ENCODE results near the gene UBL3.

Gene UBL3

DNA sequence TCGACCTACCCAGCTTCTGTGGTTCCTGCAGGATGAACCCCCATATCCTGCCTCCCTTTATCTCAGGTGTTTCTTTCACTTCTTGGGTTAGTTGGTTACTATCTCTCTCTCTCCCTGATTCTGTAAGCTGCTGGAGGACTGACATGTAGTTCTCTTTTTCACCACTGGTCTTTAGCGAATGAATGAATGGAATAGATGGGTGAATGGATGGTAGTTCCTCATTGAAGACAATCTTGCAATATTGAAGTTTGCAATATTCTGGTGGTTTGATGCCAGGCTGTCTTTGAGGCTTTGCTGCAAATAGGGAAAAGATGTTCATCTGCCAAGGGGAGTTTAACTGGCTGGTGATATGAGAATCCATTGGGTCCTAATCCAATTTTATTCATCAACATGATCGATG, 120.2 kb downstream of the UBL3 start:
- no peak overlapping the region for H3K4me2 ChIP-seq
- H2AFZ ChIP-seq (ENCODE audit: low read depth), result no peak overlapping the region
- no peak overlapping the region for H3K4me3 ChIP-seq (IDR thresholded peaks at IDR 0.05; ENCODE audit: insufficient read depth, low read depth, low read length)
- H3K4me1 ChIP-seq (ENCODE audit: low read depth, poor library complexity, severe bottlenecking), result peaks cover 4% of the 10 kb centered on the region
- no peaks in the 10 kb centered on the region for H3K79me2 ChIP-seq (ENCODE audit: insufficient read depth, low read depth)
- H3K9ac ChIP-seq, result no peak overlapping the region
- no peak overlapping the region for H3K27ac ChIP-seq
- no peaks in the 10 kb centered on the region for H3K27me3 ChIP-seq (ENCODE audit: insufficient read depth, low read depth)
- TF ChIP-seq, protein P1, sequence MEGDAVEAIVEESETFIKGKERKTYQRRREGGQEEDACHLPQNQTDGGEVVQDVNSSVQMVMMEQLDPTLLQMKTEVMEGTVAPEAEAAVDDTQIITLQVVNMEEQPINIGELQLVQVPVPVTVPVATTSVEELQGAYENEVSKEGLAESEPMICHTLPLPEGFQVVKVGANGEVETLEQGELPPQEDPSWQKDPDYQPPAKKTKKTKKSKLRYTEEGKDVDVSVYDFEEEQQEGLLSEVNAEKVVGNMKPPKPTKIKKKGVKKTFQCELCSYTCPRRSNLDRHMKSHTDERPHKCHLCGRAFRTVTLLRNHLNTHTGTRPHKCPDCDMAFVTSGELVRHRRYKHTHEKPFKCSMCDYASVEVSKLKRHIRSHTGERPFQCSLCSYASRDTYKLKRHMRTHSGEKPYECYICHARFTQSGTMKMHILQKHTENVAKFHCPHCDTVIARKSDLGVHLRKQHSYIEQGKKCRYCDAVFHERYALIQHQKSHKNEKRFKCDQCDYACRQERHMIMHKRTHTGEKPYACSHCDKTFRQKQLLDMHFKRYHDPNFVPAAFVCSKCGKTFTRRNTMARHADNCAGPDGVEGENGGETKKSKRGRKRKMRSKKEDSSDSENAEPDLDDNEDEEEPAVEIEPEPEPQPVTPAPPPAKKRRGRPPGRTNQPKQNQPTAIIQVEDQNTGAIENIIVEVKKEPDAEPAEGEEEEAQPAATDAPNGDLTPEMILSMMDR (conservative IDR thresholded peaks at IDR 0.05; ENCODE audit: low read depth, low read length), result no peak
- H3K36me3 ChIP-seq (ENCODE audit: insufficient read depth), result no peaks in the 10 kb centered on the region
- H4K20me1 ChIP-seq (ENCODE audit: insufficient read depth), result no peaks in the 10 kb centered on the region

DNA sequence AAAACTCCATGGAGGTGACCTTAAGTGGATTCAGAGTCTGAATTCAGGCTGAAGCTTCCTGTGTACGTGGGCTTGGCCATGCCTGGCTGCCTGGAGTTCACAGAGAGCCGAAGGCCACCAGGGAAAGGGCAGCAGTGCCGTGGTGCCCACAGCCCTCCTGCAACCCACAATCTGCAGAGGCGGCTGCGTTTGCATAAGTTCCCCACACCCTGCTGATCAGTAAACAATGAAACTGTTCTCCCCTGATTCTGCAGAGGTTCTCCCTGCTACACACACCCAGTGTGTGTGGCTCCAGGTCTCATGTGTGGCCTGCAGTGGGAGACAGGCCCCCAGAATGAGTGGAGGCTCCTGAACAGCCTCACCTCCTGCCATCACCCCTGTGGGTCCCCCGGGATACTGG, 128.0 kb downstream of the UBL3 start:
- H3K4me1 ChIP-seq (ENCODE audit: low read depth, poor library complexity, severe bottlenecking), result no peaks in the 10 kb centered on the region
- no peaks in the 10 kb centered on the region for H3K79me2 ChIP-seq (ENCODE audit: insufficient read depth, low read depth)
- no peak overlapping the region for H3K4me2 ChIP-seq
- no peak overlapping the region for H3K4me3 ChIP-seq (IDR thresholded peaks at IDR 0.05; ENCODE audit: insufficient read depth, low read depth, low read length)
- no peaks in the 10 kb centered on the region for H3K36me3 ChIP-seq (ENCODE audit: insufficient read depth)
- no peak overlapping the region for H2AFZ ChIP-seq (ENCODE audit: low read depth)
- no peak overlapping the region for H3K27ac ChIP-seq
- H3K9ac ChIP-seq, result no peak overlapping the region
- no peaks in the 10 kb centered on the region for H4K20me1 ChIP-seq (ENCODE audit: insufficient read depth)
- H3K27me3 ChIP-seq (ENCODE audit: insufficient read depth, low read depth), result no peaks in the 10 kb centered on the region
- TF ChIP-seq, protein P1 (conservative IDR thresholded peaks at IDR 0.05; ENCODE audit: low read depth, low read length), result no peak

DNA sequence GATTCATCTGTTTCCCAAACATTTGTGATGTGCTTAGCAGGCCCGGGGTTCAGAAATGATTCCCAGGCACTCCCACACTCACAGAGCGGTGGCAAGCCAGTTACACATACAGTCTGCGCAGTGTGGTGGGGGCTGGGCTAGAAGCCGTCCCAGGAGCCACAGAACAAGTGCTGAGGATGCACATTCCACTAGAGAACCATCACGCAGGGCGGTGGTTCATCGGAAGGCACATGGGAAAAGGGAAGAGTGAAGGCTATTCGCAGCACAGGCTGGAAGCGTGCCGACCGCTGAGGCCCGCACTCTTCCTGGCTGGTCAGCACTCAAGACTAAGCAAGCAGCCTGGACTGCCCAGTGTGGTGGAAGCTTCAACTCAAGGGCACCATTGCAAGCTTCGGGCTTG, 128.7 kb downstream of the UBL3 start:
- no peaks in the 10 kb centered on the region for H3K36me3 ChIP-seq (ENCODE audit: insufficient read depth)
- H3K4me2 ChIP-seq, result no peak overlapping the region
- no peaks in the 10 kb centered on the region for H3K27me3 ChIP-seq (ENCODE audit: insufficient read depth, low read depth)
- H4K20me1 ChIP-seq (ENCODE audit: insufficient read depth), result no peaks in the 10 kb centered on the region
- H3K79me2 ChIP-seq (ENCODE audit: insufficient read depth, low read depth), result no peaks in the 10 kb centered on the region
- no peak overlapping the region for H2AFZ ChIP-seq (ENCODE audit: low read depth)
- no peaks in the 10 kb centered on the region for H3K4me1 ChIP-seq (ENCODE audit: low read depth, poor library complexity, severe bottlenecking)
- H3K9ac ChIP-seq, result no peak overlapping the region
- H3K27ac ChIP-seq, result no peak overlapping the region
- no peak overlapping the region for H3K4me3 ChIP-seq (IDR thresholded peaks at IDR 0.05; ENCODE audit: insufficient read depth, low read depth, low read length)
- TF ChIP-seq, protein P1 (conservative IDR thresholded peaks at IDR 0.05; ENCODE audit: low read depth, low read length), result no peak

DNA sequence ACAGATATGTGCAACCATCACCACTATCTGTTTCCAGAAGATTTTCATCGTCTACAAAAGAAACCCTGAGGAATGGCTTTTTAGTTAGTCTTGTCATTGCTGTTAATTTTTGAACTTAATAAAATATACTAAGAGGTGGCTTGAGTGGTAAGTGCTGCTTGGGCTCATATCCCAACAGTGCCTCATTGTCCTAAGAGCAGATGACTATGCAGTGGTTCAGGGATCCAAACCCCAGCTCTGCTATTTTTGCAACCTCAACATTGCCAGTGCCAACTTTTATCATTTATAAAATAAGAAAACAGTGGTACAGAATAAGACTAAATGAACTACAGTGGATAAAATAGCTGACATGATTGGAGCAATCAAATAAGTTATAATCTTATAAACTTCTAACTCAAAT, 131.7 kb downstream of the UBL3 start:
- no peaks in the 10 kb centered on the region for H4K20me1 ChIP-seq (ENCODE audit: insufficient read depth)
- H3K9ac ChIP-seq, result no peak overlapping the region
- no peak overlapping the region for H3K4me3 ChIP-seq (IDR thresholded peaks at IDR 0.05; ENCODE audit: insufficient read depth, low read depth, low read length)
- H3K79me2 ChIP-seq (ENCODE audit: insufficient read depth, low read depth), result no peaks in the 10 kb centered on the region
- no peaks in the 10 kb centered on the region for H3K27me3 ChIP-seq (ENCODE audit: insufficient read depth, low read depth)
- H3K4me1 ChIP-seq (ENCODE audit: low read depth, poor library complexity, severe bottlenecking), result no peaks in the 10 kb centered on the region
- no peaks in the 10 kb centered on the region for H3K36me3 ChIP-seq (ENCODE audit: insufficient read depth)
- TF ChIP-seq, protein P1 (conservative IDR thresholded peaks at IDR 0.05; ENCODE audit: low read depth, low read length), result no peak
- no peak overlapping the region for H3K4me2 ChIP-seq
- H3K27ac ChIP-seq, result no peak overlapping the region
- H2AFZ ChIP-seq (ENCODE audit: low read depth), result no peak overlapping the region

DNA sequence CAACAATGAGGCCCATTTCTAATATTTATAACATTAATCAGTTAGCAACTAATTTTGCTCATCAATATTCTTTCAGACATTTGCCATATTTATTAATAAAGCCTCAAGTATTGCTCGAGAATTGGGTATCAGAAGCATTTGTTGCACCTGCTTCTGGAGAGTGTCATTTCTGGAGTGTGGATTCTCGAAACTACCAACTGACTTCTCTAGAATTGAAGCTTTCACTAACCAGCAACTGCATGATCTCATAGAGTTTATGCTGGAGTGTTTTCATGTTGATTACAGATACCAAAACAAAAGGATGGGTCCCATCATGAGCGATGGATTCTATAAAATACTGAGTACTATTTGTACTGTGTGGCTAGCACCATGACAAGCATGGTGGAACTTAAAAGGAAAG, 133.9 kb downstream of the UBL3 start:
- Histone ChIP-seq H3K9ac (no peak overlapping the region), H3K4me3 (IDR thresholded peaks at IDR 0.05; ENCODE audit: insufficient read depth, low read depth, low read length) (no peak overlapping the region), H3K79me2 (ENCODE audit: insufficient read depth, low read depth) (no peaks in the 10 kb centered on the region), H2AFZ (ENCODE audit: low read depth) (no peak overlapping the region), H3K27me3 (ENCODE audit: insufficient read depth, low read depth) (no peaks in the 10 kb centered on the region), H3K4me1 (ENCODE audit: low read depth, poor library complexity, severe bottlenecking) (no peaks in the 10 kb centered on the region), H4K20me1 (ENCODE audit: insufficient read depth) (no peaks in the 10 kb centered on the region), H3K27ac (no peak overlapping the region), H3K36me3 (ENCODE audit: insufficient read depth) (no peaks in the 10 kb centered on the region), H3K4me2 (no peak overlapping the region)
- TF ChIP-seq, protein P1 (conservative IDR thresholded peaks at IDR 0.05; ENCODE audit: low read depth, low read length), result no peak

Data from KMS-11 (cell line).